ENCODE results near the gene HSBP1L1.

Gene HSBP1L1

GRCh38 chr18:79938196-79938595 lies 26.2 kb upstream of the HSBP1L1 start:
- Histone ChIP-seq H2AFZ (ENCODE audit: low read depth, low read length) (no peak overlapping the region), H2BK5ac (ENCODE audit: low read depth, low read length, poor library complexity, severe bottlenecking) (no peak overlapping the region), H2BK12ac (ENCODE audit: low read length in 2 of 2) (no peak overlapping the region), H3K27me3 (ENCODE audit: control insufficient read depth in 1 of 2, insufficient read depth in 1 of 2, low read length in 2 of 2) (no peaks in the 10 kb centered on the region), H3K4me1 (ENCODE audit: control insufficient read depth, insufficient read depth, low read depth, low read length) (no peaks in the 10 kb centered on the region), H3K18ac (ENCODE audit: low read depth in 1 of 2, low read length in 2 of 2) (no peak overlapping the region), H3K79me1 (replicated peaks; ENCODE audit: low read length, poor library complexity, severe bottlenecking) (peaks cover 54% of the 10 kb centered on the region), H3K9ac (ENCODE audit: low read length) (no peak overlapping the region), H4K8ac (ENCODE audit: low read length) (no peak overlapping the region), H3K14ac (ENCODE audit: low read length in 2 of 2) (no peak overlapping the region), H3K4me2 (ENCODE audit: low read length, poor library complexity, severe bottlenecking) (no peak overlapping the region), H3K36me3 (ENCODE audit: control insufficient read depth in 1 of 2, insufficient read depth in 2 of 2, low read depth in 1 of 2, low read length in 2 of 2) (peaks cover 71 to 75% of the 10 kb centered on the region in 2 experiments), H3K4me3 (ENCODE audit: insufficient read depth in 1 of 2, low read depth in 1 of 2, low read length in 2 of 2) (no peak overlapping the region), H3K4ac (ENCODE audit: low read depth in 1 of 2, low read length in 2 of 2) (no peak overlapping the region), H2AK5ac (ENCODE audit: low read length, severe bottlenecking) (no peak overlapping the region), H2BK15ac (ENCODE audit: low read depth, poor library complexity, severe bottlenecking) (no peak overlapping the region), H3K9me3 (ENCODE audit: control insufficient read depth, low read length) (peaks cover 19% of the 10 kb centered on the region), H3K23ac (ENCODE audit: low read length in 2 of 2) (no peak overlapping the region), H4K91ac (ENCODE audit: low read length) (no peak overlapping the region), H2BK120ac (ENCODE audit: low read depth, low read length) (no peak overlapping the region), H3K27ac (ENCODE audit: low read length, poor library complexity, severe bottlenecking) (no peak overlapping the region)
- 94% methylated on average over 9 of the region's 9 CpGs for WGBS
- DNase-seq, result no peak

- Histone ChIP-seq H3K4me3 (ENCODE audit: insufficient read depth in 1 of 2, low read depth in 1 of 2, low read length in 2 of 2) (no peak overlapping the region), H3K27ac (ENCODE audit: low read length, poor library complexity, severe bottlenecking) (no peak overlapping the region), H2BK120ac (ENCODE audit: low read depth, low read length) (no peak overlapping the region), H2BK12ac (ENCODE audit: low read length in 2 of 2) (no peak overlapping the region), H3K79me1 (replicated peaks; ENCODE audit: low read length, poor library complexity, severe bottlenecking) (peaks cover 58% of the 10 kb centered on the region), H4K8ac (ENCODE audit: low read length) (no peak overlapping the region), H3K4me2 (ENCODE audit: low read length, poor library complexity, severe bottlenecking) (no peak overlapping the region), H3K9me3 (ENCODE audit: control insufficient read depth, low read length) (peaks cover 11% of the 10 kb centered on the region), H4K91ac (ENCODE audit: low read length) (no peak overlapping the region), H2BK15ac (ENCODE audit: low read depth, poor library complexity, severe bottlenecking) (no peak overlapping the region), H3K4ac (ENCODE audit: low read depth in 1 of 2, low read length in 2 of 2) (no peak overlapping the region), H3K23ac (ENCODE audit: low read length in 2 of 2) (no peak overlapping the region), H2AK5ac (ENCODE audit: low read length, severe bottlenecking) (no peak overlapping the region), H3K14ac (ENCODE audit: low read length in 2 of 2) (no peak overlapping the region), H3K18ac (ENCODE audit: low read depth in 1 of 2, low read length in 2 of 2) (no peak overlapping the region), H3K27me3 (ENCODE audit: control insufficient read depth in 1 of 2, insufficient read depth in 1 of 2, low read length in 2 of 2) (no peaks in the 10 kb centered on the region), H2BK5ac (ENCODE audit: low read depth, low read length, poor library complexity, severe bottlenecking) (no peak overlapping the region), H3K4me1 (ENCODE audit: control insufficient read depth, insufficient read depth, low read depth, low read length) (peaks cover 6% of the 10 kb centered on the region), H3K36me3 (ENCODE audit: control insufficient read depth in 1 of 2, insufficient read depth in 2 of 2, low read depth in 1 of 2, low read length in 2 of 2) (peaks cover 69 to 72% of the 10 kb centered on the region in 2 experiments), H3K9ac (ENCODE audit: low read length) (no peak overlapping the region), H2AFZ (ENCODE audit: low read depth, low read length) (no peak overlapping the region)
- 92% methylated on average over 5 of the region's 5 CpGs for WGBS
- DNase-seq, result no peak
These were observed 25.3 kb upstream of the HSBP1L1 start for GRCh38 chr18:79939096-79939495.

GRCh38 chr18:79940126-79940813 lies 24.2 kb upstream of the HSBP1L1 start:
- no peak overlapping the region for H3K27ac ChIP-seq (ENCODE audit: low read length, poor library complexity, severe bottlenecking)
- H2BK12ac ChIP-seq (ENCODE audit: low read length in 2 of 2), result no peak overlapping the region
- peaks cover 16% of the 10 kb centered on the region for H3K4me1 ChIP-seq (ENCODE audit: control insufficient read depth, insufficient read depth, low read depth, low read length)
- no peak overlapping the region for H3K4ac ChIP-seq (ENCODE audit: low read depth in 1 of 2, low read length in 2 of 2)
- 95% methylated on average over 18 of the region's 18 CpGs for WGBS
- no peak overlapping the region for H4K8ac ChIP-seq (ENCODE audit: low read length)
- peaks cover 58 to 62% of the 10 kb centered on the region in 2 experiments for H3K36me3 ChIP-seq (ENCODE audit: control insufficient read depth in 1 of 2, insufficient read depth in 2 of 2, low read depth in 1 of 2, low read length in 2 of 2)
- H4K91ac ChIP-seq (ENCODE audit: low read length), result no peak overlapping the region
- H3K4me2 ChIP-seq (ENCODE audit: low read length, poor library complexity, severe bottlenecking), result no peak overlapping the region
- peaks cover 55% of the 10 kb centered on the region for H3K79me1 ChIP-seq (replicated peaks; ENCODE audit: low read length, poor library complexity, severe bottlenecking)
- H3K27me3 ChIP-seq (ENCODE audit: control insufficient read depth in 1 of 2, insufficient read depth in 1 of 2, low read length in 2 of 2), result no peaks in the 10 kb centered on the region
- no peak overlapping the region for H3K14ac ChIP-seq (ENCODE audit: low read length in 2 of 2)
- H2BK15ac ChIP-seq (ENCODE audit: low read depth, poor library complexity, severe bottlenecking), result no peak overlapping the region
- no peak overlapping the region for H2BK120ac ChIP-seq (ENCODE audit: low read depth, low read length)
- no peak overlapping the region for H2AK5ac ChIP-seq (ENCODE audit: low read length, severe bottlenecking)
- peaks cover 5% of the 10 kb centered on the region for H3K9me3 ChIP-seq (ENCODE audit: control insufficient read depth, low read length)
- no peak overlapping the region for H2BK5ac ChIP-seq (ENCODE audit: low read depth, low read length, poor library complexity, severe bottlenecking)
- no peak overlapping the region for H3K9ac ChIP-seq (ENCODE audit: low read length)
- no peak overlapping the region for H3K18ac ChIP-seq (ENCODE audit: low read depth in 1 of 2, low read length in 2 of 2)
- DNase-seq, result no peak
- no peak overlapping the region for H2AFZ ChIP-seq (ENCODE audit: low read depth, low read length)
- H3K4me3 ChIP-seq (ENCODE audit: insufficient read depth in 1 of 2, low read depth in 1 of 2, low read length in 2 of 2), result no peak overlapping the region
- no peak overlapping the region for H3K23ac ChIP-seq (ENCODE audit: low read length in 2 of 2)

- no peak overlapping the region for H3K4ac ChIP-seq (ENCODE audit: low read depth in 1 of 2, low read length in 2 of 2)
- H2BK12ac ChIP-seq (ENCODE audit: low read length in 2 of 2), result no peak overlapping the region
- H3K4me3 ChIP-seq (ENCODE audit: insufficient read depth in 1 of 2, low read depth in 1 of 2, low read length in 2 of 2), result no peak overlapping the region
- H2BK120ac ChIP-seq (ENCODE audit: low read depth, low read length), result no peak overlapping the region
- H3K79me1 ChIP-seq (replicated peaks; ENCODE audit: low read length, poor library complexity, severe bottlenecking), result peaks cover 50% of the 10 kb centered on the region
- WGBS, result 96% methylated on average over 17 of the region's 17 CpGs
- no peak overlapping the region for H3K4me2 ChIP-seq (ENCODE audit: low read length, poor library complexity, severe bottlenecking)
- peaks cover 16% of the 10 kb centered on the region for H3K4me1 ChIP-seq (ENCODE audit: control insufficient read depth, insufficient read depth, low read depth, low read length)
- no peak for DNase-seq
- no peak overlapping the region for H2BK5ac ChIP-seq (ENCODE audit: low read depth, low read length, poor library complexity, severe bottlenecking)
- no peak overlapping the region for H3K14ac ChIP-seq (ENCODE audit: low read length in 2 of 2)
- no peak overlapping the region for H4K91ac ChIP-seq (ENCODE audit: low read length)
- no peak overlapping the region for H3K18ac ChIP-seq (ENCODE audit: low read depth in 1 of 2, low read length in 2 of 2)
- H2AFZ ChIP-seq (ENCODE audit: low read depth, low read length), result no peak overlapping the region
- H3K27me3 ChIP-seq (ENCODE audit: control insufficient read depth in 1 of 2, insufficient read depth in 1 of 2, low read length in 2 of 2), result no peaks in the 10 kb centered on the region
- no peak overlapping the region for H3K27ac ChIP-seq (ENCODE audit: low read length, poor library complexity, severe bottlenecking)
- no peaks in the 10 kb centered on the region for H3K9me3 ChIP-seq (ENCODE audit: control insufficient read depth, low read length)
- H2BK15ac ChIP-seq (ENCODE audit: low read depth, poor library complexity, severe bottlenecking), result no peak overlapping the region
- H3K23ac ChIP-seq (ENCODE audit: low read length in 2 of 2), result no peak overlapping the region
- peaks cover 51 to 61% of the 10 kb centered on the region in 2 experiments for H3K36me3 ChIP-seq (ENCODE audit: control insufficient read depth in 1 of 2, insufficient read depth in 2 of 2, low read depth in 1 of 2, low read length in 2 of 2)
- H2AK5ac ChIP-seq (ENCODE audit: low read length, severe bottlenecking), result no peak overlapping the region
- H4K8ac ChIP-seq (ENCODE audit: low read length), result no peak overlapping the region
- H3K9ac ChIP-seq (ENCODE audit: low read length), result no peak overlapping the region
These were observed 23.5 kb upstream of the HSBP1L1 start for GRCh38 chr18:79940814-79941472.
